ENCODE results near the gene ARSK.

Gene ARSK

DNA sequence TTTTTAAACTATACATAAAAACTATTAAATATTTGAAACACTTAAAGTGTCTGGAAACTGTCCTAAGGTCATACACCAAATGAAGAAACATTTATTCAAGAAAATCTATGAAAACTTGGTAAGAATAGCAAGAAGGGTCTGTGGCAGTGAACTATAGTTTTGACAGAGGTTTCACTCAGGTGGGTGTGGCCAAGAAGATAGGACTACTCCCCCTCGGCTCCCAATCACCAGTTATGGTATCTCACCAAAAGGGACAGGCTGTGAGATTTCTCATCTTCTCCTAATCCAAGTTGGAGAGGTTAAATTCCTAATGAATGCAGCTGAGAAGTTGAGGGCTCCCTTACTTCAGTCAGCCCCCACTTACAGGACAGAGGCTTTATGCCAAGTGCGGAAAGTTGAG, 2.9 kb downstream of the ARSK start:
- TF ChIP-seq ZNF677 (tag by site-specific recombination; IDR thresholded peaks at IDR 0.05) (0 out of 2 replicates have a peak, but pooled peaks have one; percentile 21), ZNF692 (tag by site-specific recombination; IDR thresholded peaks at IDR 0.05) (no peak)
- ChIA-PET POLR2A (no interaction called here), CTCF (interaction anchor here (1.3 kb wide), 1 partner anchor 89 kb away, joined by 5 read pairs; the partner anchor contains the start of gene RFESD)
- H3K27ac ChIP-seq (ENCODE audit: extremely low read depth, low read depth, low read length): no peak overlapping the region
- peaks cover 0 to 3% of the 10 kb centered on the region in 2 experiments; a peak in 1 of 3 replicates for H3K36me3 ChIP-seq (ENCODE audit: control insufficient read depth in 2 of 2, insufficient read depth in 1 of 2, low read length in 2 of 2)
- no peaks in the 10 kb centered on the region for H3K9me3 ChIP-seq (ENCODE audit: control insufficient read depth, insufficient read depth, low read depth, low read length)
- H3K4me3 ChIP-seq (ENCODE audit: low read depth, low read length): no peak overlapping the region
- peaks cover 2% of the 10 kb centered on the region; the same call in 1 of the 2 replicates for H3K4me1 ChIP-seq (ENCODE audit: control insufficient read depth, insufficient read depth, low read length)

GRCh38 chr5:95562282-95562681, 7.4 kb downstream of the ARSK start:
- Histone ChIP-seq H3K4me1 (ENCODE audit: control insufficient read depth, insufficient read depth, low read length) (no peaks in the 10 kb centered on the region), H3K4me3 (ENCODE audit: low read depth, low read length) (no peak overlapping the region), H3K9me3 (ENCODE audit: control insufficient read depth, insufficient read depth, low read depth, low read length) (no peaks in the 10 kb centered on the region), H3K27ac (ENCODE audit: extremely low read depth, low read depth, low read length) (no peak overlapping the region), H3K36me3 (ENCODE audit: control insufficient read depth in 2 of 2, insufficient read depth in 1 of 2, low read length in 2 of 2) (peaks cover 0 to 4% of the 10 kb centered on the region in 2 experiments; a peak in 1 of 3 replicates)
- POLR2A ChIA-PET: no interaction called here
- TF ChIP-seq TCF7L2 (IDR thresholded peaks at IDR 0.05; ENCODE audit: borderline replicate concordance, low read depth, low read length) (no peak), ZNF19 (tag by site-specific recombination; IDR thresholded peaks at IDR 0.05; ENCODE audit: low read depth) (no peak), ZBTB26 (tag by site-specific recombination; optimal IDR thresholded peaks at IDR 0.05) (no peak), GLI4 (tag by site-specific recombination; IDR thresholded peaks at IDR 0.05) (no peak), ZNF18 (tag by site-specific recombination; IDR thresholded peaks at IDR 0.05) (no peak), ZBTB20 (tag by site-specific recombination; IDR thresholded peaks at IDR 0.05) (no peak), ZFP37 (tag by site-specific recombination; IDR thresholded peaks at IDR 0.05) (no peak), ZNF202 (tag by site-specific recombination; IDR thresholded peaks at IDR 0.05; ENCODE audit: borderline replicate concordance) (no peak), ZNF623 (tag by site-specific recombination; IDR thresholded peaks at IDR 0.05) (no peak)
- CTCF ChIA-PET: no interaction called here

DNA sequence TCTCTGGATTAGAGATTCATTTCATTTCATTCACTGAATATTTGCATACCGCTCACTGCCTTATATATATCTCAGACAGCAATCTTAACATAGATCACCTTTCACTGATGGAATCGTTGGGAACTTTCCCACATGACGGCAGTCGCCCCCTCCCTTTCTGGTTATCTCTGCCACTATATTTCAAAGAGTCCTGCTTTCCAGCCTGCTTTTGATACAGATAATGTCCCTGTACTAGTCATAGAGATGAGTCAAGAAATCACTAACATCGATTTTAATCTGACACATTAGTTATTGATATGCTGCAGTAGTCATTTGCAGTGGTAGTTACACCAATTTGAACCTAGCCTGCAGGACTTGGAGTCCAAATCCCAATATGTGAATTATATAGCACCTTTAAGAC, 8.5 kb downstream of the ARSK start:
- CTCF ChIA-PET: interaction anchor here (0.6 kb wide), 1 partner anchor 490 kb away, joined by 3 read pairs; no protein-coding TSS in a partner anchor
- Histone ChIP-seq H3K9me3 (ENCODE audit: control insufficient read depth, insufficient read depth, low read depth, low read length) (no peaks in the 10 kb centered on the region), H3K27ac (ENCODE audit: extremely low read depth, low read depth, low read length) (no peak overlapping the region), H3K36me3 (ENCODE audit: control insufficient read depth in 2 of 2, insufficient read depth in 1 of 2, low read length in 2 of 2) (peaks cover 0 to 12% of the 10 kb centered on the region in 2 experiments; a peak in 1 of 3 replicates), H3K4me1 (ENCODE audit: control insufficient read depth, insufficient read depth, low read length) (no peaks in the 10 kb centered on the region), H3K4me3 (ENCODE audit: low read depth, low read length) (no peak overlapping the region)
- no peak for TF ChIP-seq PRDM6 (tag by site-specific recombination; IDR thresholded peaks at IDR 0.05)
- TF ChIP-seq, protein P1, sequence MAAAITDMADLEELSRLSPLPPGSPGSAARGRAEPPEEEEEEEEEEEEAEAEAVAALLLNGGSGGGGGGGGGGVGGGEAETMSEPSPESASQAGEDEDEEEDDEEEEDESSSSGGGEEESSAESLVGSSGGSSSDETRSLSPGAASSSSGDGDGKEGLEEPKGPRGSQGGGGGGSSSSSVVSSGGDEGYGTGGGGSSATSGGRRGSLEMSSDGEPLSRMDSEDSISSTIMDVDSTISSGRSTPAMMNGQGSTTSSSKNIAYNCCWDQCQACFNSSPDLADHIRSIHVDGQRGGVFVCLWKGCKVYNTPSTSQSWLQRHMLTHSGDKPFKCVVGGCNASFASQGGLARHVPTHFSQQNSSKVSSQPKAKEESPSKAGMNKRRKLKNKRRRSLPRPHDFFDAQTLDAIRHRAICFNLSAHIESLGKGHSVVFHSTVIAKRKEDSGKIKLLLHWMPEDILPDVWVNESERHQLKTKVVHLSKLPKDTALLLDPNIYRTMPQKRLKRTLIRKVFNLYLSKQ (tag by site-specific recombination; IDR thresholded peaks at IDR 0.05; ENCODE audit: borderline replicate concordance): no peak
- no peak for TF ChIP-seq ZNF26 (tag by site-specific recombination; IDR thresholded peaks at IDR 0.05)
- TF ChIP-seq ZNF560 (tag by site-specific recombination; IDR thresholded peaks at IDR 0.05; ENCODE audit: borderline replicate concordance): no peak
- no peak for TF ChIP-seq ZNF366 (tag by site-specific recombination; conservative IDR thresholded peaks at IDR 0.05)
- no peak for TF ChIP-seq FEZF1 (tag by site-specific recombination; IDR thresholded peaks at IDR 0.05)
- no peak for TF ChIP-seq ZFP3 (tag by site-specific recombination; IDR thresholded peaks at IDR 0.05; ENCODE audit: low read depth)
- POLR2A ChIA-PET: no interaction called here

Measured in HEK293 (cell line).